SK-N-MC (cell line): ENCODE measurements around the gene AMBP.

ENCODE experiments used
- DNase-seq: peaks from one replicate; pipeline ENCODE4 v3.0.0-alpha.2; 2011; ENCODE audit warnings: low read depth, low spot score
- H3K27ac ChIP-seq: fragments of 200-600 bp; sonication (generic); 2 replicates; pipeline ENCODE4 v1.5.1; 2016; ENCODE audit warnings: mixed run types
- H3K36me3 ChIP-seq: fragments of 200-600 bp; sonication (generic); 2 replicates; pipeline ENCODE4 v1.6.1; 2017; ENCODE audit warnings: antibody characterized with exemption, low read length, mixed read lengths; ENCODE audit not compliant: insufficient read depth
- H3K4me3 ChIP-seq: fragments of 200-600 bp; sonication (generic); 2 replicates; pipeline ENCODE4 v1.5.1; 2016
- H3K9ac ChIP-seq: fragments of 200-600 bp; sonication (generic); 2 replicates; pipeline ENCODE4 v1.8.0; 2017; ENCODE audit warnings: mixed run types, mixed read lengths; ENCODE audit not compliant: insufficient read length
- H3K9me3 ChIP-seq: fragments of 200-600 bp; sonication (generic); 2 replicates; pipeline ENCODE4 v1.6.1; 2017; ENCODE audit warnings: low read depth, mild to moderate bottlenecking, antibody characterized with exemption, low read length, moderate library complexity, mixed read lengths
- EZH2 ChIP-seq: fragments of 200-600 bp; sonication (generic); IDR thresholded peaks from one replicate; pipeline ENCODE4 v1.6.1; 2017; ENCODE audit warnings: antibody characterized with exemption
- FOXP2 ChIP-seq: optimal IDR thresholded peaks from 2 replicates; pipeline ENCODE3; 2011; ENCODE audit warnings: mild to moderate bottlenecking, moderate library complexity; ENCODE audit not compliant: insufficient read depth; ENCODE audit errors: extremely low read length, control extremely low read depth
- POLR2AphosphoS5 ChIP-seq: IDR thresholded peaks from 2 replicates; pipeline ENCODE4 v1.6.1; 2012; ENCODE audit warnings: mild to moderate bottlenecking, low read depth, low read length, borderline replicate concordance

AMBP gene

DNA sequence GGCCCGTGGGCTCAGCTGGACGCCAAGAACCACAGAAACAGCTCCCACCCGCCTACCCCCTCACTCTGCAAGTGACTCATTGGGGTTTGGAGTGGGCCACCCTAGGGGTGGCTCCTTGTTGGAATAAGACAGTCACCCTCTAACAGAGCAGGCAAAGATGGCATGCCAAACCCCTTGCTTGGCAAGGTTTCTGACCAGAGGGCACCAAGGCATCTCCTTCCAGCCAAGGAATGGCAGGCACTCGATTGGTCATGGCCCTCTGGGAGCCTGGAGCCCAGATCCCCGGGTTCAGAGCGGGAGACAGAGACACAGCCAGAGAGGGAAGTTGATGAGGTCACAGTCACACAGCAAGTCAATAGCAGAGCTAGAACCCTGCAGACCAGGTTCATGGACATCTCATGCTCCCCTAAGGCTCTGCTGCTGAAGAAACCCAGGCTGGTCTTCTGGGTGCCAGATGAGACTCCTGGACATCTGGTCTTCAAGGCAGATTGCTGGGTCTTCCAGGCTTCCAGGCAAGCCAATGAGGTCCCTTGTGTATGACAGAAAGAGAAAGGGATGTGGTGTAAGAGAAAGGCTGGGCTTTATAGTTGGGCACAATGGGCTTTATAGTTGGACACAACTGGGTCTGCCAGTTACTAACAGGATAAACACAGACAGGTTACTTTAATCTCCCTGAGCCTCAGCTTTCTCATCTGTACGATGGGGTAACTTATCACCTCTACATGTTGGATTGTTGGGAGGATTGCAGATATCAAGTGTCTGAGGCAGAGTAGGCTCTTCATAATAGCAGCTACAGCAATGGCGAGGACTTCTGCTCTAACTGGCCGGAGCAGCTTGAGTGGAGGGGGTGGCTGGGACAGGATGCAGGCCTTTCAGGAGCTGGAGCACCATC, 44.3 kb upstream of the AMBP start:
- no peaks in the 10 kb centered on the region for H3K36me3 ChIP-seq

GRCh38 chr9:114121227-114122135, 43.4 kb upstream of the AMBP start:
- Histone ChIP-seq H3K9ac (peak overlapping the region; percentile 12), H3K27ac (no peak overlapping the region), H3K36me3 (no peaks in the 10 kb centered on the region), H3K4me3 (no peak overlapping the region), H3K9me3 (no peaks in the 10 kb centered on the region)
- TF ChIP-seq EZH2: no peak
- DNase-seq: no peak

More for the DNA sequence above, 44.3 kb upstream of the AMBP start:
- no peak for DNase-seq
- TF ChIP-seq FOXP2 (no peak), EZH2 (no peak), POLR2AphosphoS5 (no peak)
- Histone ChIP-seq H3K9me3 (no peaks in the 10 kb centered on the region), H3K27ac (no peak overlapping the region), H3K9ac (no peak overlapping the region), H3K4me3 (no peak overlapping the region)

GRCh38 chr9:114120192-114121014, 42.3 kb upstream of the AMBP start:
- no peaks in the 10 kb centered on the region for H3K36me3 ChIP-seq
- TF ChIP-seq POLR2AphosphoS5 (no peak), EZH2 (no peak), FOXP2 (no peak)
- H3K27ac ChIP-seq: no peak overlapping the region
- no peaks in the 10 kb centered on the region for H3K9me3 ChIP-seq
- no peak for DNase-seq
- no peak overlapping the region for H3K4me3 ChIP-seq
- H3K9ac ChIP-seq: no peak overlapping the region

GRCh38 chr9:114119242-114120191, 41.4 kb upstream of the AMBP start:
- no peak for DNase-seq
- Histone ChIP-seq H3K9ac (no peak overlapping the region), H3K9me3 (no peaks in the 10 kb centered on the region), H3K36me3 (no peaks in the 10 kb centered on the region), H3K27ac (no peak overlapping the region), H3K4me3 (no peak overlapping the region)
- no peak for TF ChIP-seq POLR2AphosphoS5
- TF ChIP-seq EZH2: no peak
- TF ChIP-seq FOXP2: no peak

GRCh38 chr9:114117996-114118830, 40.1 kb upstream of the AMBP start:
- DNase-seq: no peak
- Histone ChIP-seq H3K9ac (no peak overlapping the region), H3K9me3 (no peaks in the 10 kb centered on the region), H3K36me3 (no peaks in the 10 kb centered on the region), H3K4me3 (no peak overlapping the region), H3K27ac (no peak overlapping the region)
- TF ChIP-seq POLR2AphosphoS5 (no peak), FOXP2 (no peak), EZH2 (no peak)

DNA sequence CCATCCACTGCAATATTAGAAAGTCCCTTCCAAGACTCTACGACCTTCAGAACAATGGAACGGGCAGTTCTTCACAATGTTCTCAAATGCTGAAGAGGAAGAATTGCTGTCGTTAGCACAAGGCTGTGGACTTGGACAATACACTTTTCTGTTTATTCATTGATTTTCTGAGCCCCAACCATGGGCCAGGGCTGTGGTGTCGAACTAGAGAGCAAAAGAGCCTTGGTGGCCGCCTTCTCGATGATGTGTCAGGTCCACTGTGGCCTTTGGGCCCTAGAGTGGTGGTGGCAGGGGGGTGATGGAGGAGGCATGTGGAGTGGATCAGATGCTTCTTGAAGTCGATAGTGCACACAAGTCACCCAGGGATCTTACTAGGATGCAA, 39.5 kb upstream of the AMBP start:
- Histone ChIP-seq H3K9ac (no peak overlapping the region), H3K27ac (no peak overlapping the region), H3K36me3 (no peaks in the 10 kb centered on the region), H3K4me3 (no peak overlapping the region), H3K9me3 (no peaks in the 10 kb centered on the region)
- DNase-seq: no peak
- TF ChIP-seq POLR2AphosphoS5 (no peak), EZH2 (no peak), FOXP2 (no peak)
